GM21360 (cell line): ENCODE measurements around the gene GNB2.

ENCODE experiments used
- ATAC-seq: cut with Tn5 transposase; IDR thresholded peaks from one replicate; pipeline ENCODE4 v1.9.1; 2021; ENCODE audit warnings: mild to moderate bottlenecking, moderate library complexity; ENCODE audit not compliant: unreplicated experiment

GNB2 gene

DNA sequence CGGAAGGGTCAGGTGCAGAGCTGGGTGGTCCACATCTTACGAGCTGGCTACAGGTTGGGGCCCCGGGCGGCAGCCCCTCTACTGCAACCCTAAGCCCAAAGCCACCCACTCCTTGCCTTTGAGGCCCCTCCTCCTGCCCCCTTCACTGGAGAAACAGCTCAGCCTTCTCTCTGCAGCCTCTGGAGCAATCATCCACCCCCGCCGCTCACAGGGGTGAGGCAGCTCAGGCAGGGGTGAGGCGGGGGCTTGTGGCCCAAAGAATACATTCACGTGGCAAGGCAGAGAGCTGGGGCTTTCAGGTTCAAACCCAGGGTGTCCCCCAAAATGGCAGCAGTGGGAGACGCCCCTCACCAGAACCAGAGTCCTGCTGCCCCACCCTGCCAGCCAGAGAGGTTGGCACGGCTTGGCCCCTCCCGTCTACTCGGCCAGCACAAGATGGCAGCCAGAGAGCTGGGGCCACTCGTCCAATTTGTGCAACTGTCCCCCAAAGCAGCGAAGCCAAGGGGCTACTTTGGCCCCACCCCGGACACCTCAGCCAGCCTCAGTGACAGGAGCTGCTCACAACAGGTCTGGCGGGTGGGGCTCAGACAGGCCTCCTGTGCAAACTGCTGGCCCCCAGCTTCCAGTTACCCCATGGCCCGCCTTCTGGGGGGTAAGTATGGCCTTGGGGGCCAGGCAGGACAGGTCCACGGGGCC is 7.2 kb downstream of the GNB2 start:
- no peak for ATAC-seq

DNA sequence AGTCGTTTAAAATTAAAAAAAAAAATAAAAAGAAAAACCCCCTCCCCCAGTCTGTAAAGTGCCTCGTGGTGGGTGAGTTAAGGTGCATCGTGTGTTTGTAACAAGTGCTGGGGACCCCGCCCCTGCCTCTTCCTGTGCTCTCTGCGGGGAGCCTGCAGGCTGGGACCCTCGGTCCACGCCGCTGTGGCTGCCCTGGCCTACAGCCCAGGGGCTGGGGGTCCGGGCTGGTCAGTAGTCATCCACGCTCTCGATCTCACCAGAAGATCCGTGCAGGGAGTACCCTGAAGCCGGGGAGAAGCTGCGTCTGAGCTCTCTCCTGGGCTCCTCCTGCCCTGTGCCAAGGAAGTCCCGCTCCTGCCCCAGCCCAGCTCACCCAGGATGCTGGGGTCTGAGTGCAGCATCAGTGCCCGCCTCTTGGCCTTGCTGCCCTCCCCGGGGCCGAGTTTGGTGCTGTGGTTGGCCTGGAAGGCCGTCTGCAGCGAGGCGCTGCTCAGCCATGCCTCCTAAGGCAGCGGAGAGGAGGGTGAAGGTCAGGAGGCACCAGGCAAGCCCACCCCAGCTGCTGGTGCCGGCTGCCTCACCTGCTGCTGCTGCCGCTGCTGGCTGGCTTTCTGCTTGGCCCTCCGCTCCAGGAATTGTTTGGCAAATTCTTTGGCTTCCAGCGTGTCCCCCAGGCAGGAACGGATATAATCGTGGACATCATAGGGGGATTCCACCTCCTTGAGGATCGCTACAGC is 8.1 kb downstream of the GNB2 start:
- ATAC-seq, result no peak

DNA sequence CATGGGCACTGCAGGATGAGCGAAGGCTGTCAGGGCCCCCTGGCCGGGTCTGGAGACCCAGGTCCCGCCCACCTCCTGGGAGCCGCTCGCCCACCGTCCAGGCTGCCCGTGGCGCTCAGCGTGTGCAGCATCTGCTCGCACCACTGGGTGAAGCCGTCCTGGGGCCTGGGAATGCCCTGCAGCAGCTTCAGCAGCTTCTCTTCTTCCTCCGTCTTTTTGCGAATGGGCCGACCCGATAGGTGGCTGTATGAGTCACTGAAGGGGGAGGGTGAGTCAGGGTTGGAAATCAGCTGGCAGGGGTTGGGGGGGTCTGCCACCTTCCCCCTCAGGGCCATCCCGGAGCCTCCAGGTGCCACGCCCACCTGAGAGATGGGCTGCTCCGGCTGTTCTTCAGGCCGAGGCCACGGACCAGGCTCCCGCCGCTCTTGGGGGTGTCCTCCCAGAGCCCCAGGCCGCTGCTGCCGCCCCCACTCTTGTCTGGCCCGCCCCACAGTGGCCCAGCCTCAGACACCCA is 8.7 kb downstream of the GNB2 start:
- ATAC-seq, result no peak

DNA sequence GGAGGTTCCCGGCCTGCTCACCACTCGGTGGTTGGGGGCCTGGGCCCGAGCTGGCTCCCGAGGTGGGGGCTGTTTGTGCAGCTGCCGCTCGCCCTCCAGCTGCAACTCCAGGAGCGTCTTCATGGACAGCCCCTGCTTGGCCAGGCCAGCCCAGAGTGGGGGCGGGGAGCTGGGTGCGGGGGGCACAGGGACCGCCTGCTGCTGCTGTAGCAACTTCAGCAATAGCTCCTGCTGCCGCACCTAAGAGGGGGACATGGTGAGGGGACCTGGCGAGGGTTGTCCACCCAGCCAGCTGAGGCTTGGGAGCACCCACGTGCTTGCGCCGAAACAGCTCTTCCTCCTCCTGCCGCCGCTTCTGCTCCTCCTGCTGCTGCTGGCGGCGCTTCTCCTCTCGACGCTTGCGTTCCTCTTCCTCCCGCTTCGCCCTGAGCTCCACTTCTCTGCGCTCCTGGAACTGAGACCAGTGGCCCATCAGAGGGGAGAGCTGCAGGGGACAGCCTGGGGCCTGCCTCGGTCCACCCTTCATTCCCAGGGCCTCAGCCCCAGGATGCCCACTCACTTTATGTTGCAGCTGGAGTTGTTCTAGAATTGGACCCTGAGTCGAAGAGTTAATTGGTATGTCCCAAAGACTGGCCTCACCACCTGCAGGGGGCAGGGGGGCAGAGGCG is 9.6 kb downstream of the GNB2 start:
- ATAC-seq, result no peak

DNA sequence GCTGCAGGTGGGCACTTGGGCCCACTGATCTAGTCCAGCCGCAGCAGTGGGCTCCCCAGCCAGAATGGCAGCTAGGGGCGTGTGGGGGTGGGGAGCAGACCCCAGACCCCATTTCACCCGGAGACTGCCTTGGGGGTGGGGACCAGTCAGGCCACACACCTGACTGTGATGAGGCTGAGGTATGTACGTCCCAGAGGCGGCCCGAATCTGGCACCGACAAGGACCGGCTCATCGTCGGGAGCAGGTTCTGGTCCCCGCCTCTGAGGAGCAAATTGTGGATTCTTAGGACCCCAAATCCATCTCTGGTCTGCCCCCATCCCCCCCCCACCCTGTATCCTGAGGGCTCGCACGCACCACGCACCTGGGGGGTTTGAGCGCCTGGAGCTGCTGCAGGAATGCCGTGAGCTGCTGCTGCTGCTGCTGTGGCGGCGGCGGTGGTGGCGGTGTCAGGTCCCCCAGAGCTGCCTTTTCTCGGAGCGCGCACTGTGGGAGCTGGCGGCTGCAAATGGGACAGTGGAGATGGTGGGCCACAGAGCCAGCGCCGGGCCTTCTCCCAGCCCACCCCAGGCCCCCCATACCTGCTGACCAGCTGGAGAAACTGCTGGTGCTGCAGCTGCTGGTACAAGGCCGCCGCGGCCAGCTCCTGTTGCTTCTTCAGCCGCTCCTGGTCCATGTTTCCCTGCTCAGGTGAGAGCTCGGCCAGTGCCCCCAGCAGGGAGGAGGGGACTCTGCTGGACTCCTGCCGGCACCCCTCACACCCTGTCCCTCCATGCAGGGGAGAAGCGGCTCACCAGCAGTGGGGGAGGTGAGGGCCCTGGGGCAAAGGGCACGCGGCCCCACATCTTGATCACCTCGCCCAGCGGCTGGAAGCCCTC is 10.4 kb downstream of the GNB2 start:
- no peak for ATAC-seq

DNA sequence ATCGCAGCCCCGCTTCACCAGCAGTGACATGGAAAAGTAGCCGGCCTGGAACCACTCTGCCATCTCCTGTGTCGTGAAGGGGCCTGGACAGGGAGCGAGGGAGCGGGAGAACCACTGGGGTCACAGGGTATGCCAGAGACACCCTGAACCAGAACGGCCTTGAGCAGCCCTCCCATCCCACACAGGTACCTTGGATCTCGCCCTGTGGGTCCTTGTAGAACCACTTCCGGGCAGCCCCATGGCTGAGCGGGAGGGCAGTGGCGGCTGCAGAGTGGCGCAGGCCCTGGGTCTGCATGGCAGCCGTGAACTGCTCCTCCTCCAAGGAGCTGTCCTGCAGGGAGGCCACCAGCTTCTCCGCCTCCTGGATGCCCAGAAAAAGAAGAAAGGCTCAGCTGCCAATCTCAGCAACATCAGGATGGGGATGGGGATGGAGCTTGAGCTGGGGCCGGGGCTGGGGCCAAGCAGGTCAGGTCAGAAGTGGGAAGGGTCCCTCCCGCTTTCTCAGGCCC is 11.0 kb downstream of the GNB2 start:
- ATAC-seq, result no peak

DNA sequence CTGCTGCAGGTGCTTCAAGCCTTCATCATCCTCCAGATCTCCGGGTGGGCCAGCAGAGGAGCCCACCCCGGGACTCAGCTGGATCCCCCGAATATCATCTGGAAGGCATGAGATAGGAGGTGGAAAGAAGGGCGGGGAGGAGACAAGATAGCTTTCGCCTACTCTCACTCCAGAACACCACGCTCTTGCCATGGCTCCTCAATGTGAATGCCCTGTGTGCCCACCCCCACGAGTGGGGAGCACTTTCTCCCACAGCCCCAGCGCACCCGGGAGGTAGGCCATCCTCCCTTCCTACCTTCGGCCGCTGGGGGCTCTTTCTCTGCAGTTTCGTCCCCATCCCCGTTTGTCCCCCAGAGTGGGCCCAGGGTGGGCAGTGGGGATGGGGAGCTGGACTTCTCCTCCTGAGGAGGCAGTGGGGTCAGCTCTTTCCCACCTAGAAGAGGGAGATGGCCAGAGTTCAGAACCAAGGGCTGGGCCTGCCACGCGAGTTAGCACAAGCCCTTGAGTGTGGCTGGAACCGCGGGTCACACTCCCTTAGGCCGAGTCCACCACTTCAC is 11.6 kb downstream of the GNB2 start:
- ATAC-seq, result no peak

DNA sequence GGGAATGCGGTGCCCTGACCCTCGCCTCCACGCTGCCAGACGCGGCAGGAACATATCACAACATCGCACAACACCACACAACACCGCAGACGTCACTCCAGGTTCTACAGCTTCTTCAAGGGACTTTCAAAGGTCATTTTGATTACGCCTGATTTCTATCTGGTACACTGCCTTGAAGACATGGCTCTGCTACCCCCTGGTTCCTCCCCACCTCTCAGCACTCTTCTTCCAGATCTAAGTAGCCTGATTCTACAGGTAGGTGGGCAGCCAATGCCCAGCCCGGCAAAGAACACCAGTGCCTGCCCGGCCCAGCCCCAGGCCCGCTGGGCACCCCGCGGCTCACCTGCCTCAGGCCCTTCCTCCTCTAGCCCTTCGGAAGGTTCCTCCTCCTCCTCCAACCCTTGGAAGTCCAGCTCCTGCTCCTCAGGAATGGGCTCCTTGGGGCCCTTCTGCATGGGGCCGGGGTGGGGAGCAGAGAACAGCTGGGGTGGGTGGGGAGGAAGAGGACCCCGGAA is 12.1 kb downstream of the GNB2 start:
- no peak for ATAC-seq

DNA sequence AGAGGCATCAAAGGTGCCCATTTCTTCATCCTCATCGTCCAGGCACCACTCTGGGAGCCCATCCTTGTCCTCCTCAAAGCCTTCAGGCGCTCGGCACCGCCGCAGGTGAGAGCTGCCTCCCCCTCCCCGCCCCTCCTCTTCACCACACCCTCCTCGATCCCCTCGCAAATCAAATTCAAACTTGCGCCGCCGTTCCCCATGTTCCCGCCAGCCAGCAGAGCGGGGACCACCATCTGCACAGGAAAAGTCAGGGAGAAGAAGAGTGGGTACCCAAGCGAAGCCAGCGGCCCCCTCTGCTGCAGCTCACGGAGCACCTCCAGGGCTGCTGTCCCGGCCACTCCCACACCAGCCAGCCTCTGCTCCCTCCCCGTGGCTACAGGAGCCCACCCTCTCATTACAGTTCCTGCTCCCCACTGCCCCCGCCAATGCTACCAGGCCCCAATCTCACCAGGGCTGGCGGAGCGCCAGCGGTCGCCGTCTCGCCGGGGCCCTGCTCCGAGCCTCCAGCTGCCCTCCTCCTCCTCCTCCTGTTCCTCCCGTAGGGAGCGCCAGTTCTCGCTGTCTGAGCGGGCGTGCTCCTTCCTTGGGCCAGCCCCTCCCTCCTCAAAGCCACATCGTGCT is 12.8 kb downstream of the GNB2 start:
- ATAC-seq, result no peak

DNA sequence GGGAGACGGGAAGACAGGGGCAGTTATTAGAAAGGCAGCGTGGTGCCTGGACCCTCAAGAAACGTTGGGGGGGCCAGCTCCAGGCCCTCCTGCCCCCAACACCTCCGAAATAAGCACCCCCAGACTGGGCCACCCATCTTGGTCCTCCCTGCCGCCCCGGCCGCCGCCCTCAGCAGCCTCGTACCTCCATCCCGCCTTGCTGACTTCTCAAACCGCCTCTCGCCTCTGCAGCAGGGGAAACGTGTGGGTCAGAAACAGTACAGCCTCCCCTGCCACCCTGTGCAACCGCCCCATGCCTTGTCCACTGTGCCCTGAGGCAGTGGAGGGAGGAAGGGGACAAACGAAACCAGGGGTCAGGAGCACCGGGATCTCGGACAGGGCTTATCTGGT is 13.3 kb downstream of the GNB2 start:
- ATAC-seq, result no peak

DNA sequence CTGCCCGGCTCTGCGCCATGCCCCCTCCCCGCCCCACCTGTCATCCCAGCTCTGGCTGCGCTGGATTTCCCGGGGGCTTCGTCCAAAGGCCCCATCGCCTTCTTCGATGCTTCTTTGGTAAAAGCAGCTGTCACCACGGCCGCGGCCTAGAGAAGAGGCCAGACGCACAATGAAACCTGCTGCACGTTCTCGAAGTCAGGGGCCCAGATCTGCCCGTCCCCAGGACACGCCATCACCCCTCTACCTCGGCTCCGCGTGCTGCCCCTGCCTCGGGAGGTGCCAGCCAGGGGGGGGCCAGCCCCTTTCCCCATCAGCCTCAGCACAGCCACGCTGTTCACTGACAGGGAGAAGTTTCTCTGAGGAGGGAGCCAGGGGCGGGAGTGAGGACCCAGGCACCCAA is 13.7 kb downstream of the GNB2 start:
- no peak for ATAC-seq

DNA sequence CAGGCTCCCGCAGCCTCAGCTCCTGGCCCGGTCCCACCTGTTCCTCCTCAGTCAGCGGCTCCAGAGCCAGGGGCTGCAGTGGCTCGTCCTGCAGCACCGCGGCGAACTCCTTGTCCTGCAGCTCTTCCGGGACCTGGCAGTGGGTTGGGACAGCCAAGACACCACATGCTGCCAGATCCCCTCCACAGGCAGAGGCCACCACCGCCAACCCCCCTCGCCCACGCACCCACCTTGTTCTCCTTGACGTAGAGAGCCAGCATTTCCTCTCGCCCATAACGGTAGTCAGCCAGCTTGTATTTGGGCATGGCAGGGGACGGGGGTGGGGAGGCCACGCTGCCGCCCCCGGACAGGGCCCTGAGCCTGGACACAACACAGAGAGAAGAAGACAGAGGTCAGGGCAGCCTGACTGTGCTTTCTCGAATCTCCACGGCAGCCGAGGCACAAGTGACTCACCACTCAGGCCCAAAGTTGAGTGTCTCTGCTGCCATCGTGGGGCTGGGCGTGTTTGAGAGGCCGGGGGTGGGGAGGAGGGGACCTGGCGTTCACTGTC is 14.3 kb downstream of the GNB2 start:
- no peak for ATAC-seq

DNA sequence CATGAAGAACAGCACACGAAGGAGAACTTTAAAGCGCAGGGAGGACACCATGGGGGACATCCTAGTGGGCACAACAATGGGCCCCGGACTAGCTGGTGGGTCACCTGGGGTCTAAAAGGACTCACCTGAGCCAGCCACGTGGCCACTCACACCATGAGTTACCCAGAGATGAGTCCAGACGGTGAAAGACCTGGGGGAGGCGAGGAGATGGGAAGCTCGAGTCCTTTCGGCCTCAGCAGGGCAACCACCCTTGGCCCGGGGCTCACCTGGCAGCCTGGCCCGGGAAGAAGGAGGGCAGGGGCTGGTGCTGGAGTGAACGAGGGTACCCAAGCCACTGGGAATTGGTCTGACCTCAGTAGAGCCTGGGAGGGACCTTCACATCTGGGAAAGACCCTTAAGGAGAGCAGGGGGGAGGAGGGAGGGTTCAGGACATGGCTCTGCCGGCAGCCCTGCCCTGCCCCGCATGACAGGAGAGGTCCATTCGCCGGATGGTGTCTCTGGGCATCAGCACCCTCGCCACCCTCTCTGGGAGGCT is 14.9 kb downstream of the GNB2 start:
- ATAC-seq, result no peak

DNA sequence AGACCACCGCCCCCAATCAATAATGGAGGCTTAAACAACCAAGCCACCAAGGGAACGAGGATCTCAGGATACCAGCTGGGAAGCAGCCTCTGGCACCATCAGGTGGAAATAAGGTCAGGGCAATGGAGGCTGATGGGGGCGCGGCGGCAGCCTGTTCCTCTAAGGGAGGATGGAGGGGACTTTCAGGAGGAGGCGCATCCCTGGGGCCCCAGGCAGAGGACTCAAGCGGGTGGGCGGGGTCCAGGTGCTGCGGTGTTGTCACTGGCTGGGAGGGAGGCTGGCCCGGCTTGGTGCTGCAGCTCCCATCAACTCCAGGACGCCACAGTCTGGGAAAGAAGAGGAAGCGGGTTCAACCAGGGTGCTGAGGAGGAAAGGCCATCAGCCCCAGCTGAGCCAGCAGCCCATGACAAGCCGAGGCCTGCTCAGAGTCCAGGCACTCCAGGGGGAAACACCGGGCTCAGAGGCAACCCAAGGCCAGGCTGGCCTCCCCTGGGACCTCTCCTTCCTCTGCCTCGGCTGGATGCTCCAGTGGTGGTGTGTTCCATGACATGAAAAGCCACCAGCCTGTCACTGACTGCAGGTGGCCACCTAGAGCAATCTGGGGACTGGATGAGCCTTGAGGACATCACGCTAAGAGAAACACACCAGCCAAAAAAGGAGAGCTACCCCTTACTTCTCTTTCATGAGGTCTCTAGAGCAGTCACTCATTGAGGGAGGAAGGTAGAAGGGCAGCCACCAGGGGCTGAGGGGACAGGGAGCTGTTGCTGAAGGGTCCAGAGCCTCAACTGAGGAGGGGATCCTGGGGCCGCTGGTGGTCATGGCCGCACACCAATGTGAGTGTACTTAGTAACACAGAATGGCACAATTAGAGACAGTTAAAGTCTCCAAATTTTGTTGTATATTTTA is 15.9 kb downstream of the GNB2 start:
- no peak for ATAC-seq

DNA sequence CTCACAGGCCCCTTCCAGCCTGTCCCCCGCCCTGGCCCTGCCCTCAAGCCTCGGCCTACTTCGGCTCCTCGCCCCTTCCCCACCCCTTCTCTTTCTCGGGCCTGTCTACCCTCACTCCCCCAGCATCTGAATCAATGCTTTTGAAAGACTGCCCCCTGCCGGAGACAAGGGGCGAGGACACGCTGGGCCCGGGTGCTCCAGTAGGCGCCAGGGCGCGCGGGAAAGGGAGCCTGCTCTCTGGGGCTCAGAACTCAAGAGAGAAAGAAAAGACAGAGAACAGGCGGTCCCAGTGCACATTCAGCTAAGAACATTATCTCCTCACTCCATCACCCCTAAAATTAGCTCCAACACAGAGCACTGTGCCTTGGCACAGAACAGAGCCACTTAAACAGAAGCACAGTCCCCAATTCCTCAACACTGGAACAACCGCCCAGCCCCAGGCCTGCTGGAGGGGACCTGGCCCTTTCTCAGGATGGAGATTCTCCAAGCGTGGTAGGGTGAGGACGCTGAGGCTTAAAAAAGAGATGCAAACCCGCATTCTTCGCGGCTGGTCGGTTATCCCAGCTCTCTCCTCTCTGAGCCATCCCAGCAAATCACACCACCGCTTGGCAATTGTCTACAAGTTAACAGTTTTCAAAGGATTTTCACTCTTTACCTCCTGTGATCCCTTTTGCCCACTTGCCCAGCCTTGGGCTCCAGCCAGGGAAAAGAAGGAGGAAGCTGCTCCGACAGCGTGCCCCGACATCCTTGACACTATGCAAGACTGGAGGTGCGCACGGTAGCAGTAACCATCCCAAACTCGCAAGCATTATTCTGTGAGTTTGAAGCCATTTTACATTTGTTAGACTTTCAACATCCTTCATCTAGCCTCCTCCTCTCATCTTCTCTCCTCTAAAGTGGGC is 18.4 kb downstream of the GNB2 start:
- no peak for ATAC-seq

DNA sequence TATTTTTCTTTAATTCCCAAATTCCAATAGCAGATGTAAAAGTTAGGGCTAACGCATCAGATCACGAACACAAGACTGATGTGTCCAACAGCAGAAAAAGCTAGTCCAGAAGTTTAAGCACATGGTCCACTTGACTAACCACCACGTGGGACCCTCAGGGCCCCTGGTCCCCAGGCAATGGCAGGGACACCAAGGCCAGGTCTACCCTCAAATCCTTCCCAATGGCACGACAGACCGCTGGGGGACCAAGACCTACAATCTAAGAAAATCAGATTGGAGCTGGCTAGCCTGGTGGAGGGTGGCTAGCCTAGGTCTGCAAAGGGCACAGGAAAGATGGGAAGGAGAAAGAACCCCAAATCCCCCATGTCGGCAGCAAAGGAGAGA is 19.0 kb downstream of the GNB2 start:
- no peak for ATAC-seq
